AML-193 (cell line): ENCODE results near the gene SORCS2.

Experiments
- DNase-seq, 2 experiments: peaks; one replicate each; lab custom pipeline; 2025; lab: John Stamatoyannopoulos, UW

SORCS2 gene

DNA sequence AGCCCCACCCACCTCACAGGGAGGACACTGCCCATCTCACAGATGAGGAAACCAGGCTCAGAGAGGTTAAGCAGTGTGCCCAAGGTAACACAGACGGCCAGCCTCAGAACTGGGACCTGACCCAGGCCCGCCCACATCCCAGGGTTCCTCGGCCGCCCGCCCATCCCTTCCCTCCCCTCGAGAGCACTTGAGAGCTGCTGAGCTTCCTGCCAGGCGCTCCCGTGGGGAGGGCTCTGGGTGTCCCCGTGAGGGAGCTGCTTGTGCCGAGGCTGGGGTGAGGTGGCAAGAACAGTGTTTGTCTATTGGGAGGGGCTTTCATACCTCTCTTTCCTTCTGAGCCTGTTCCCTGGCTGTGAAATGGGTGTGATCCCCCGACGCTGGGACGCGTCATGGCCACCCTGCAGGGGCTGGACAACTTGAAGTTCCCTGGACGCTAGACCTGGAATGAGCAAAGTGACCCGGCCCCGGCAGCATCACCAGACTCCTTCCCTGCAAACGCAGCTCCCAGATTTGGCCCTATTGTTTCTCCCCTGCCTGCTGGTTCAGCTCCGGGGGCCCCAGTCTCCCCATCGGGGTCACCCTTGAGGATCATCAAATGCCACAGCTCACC lies 542.4 kb downstream of the SORCS2 start:
- no peak for DNase-seq

DNA sequence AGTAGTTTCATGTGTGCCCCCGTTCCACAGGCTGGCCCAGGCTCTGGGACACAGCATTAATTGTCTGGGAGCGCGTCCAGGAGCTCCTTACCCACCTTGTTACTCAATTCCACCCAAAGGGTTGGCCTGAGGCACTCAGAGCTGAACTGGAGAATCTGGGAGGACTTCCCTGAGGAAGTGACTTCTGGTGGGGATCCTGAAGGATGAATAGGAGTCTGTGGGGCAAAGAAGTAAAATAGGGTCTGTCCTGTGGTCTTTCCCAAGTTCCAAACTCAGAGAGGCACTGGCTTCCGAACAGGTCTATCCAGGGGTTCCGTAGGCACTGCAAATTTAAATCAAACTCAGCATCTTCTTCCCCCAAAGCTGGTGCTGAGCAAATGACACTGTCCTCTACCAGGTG lies 543.1 kb downstream of the SORCS2 start:
- DNase-seq: no peak

DNA sequence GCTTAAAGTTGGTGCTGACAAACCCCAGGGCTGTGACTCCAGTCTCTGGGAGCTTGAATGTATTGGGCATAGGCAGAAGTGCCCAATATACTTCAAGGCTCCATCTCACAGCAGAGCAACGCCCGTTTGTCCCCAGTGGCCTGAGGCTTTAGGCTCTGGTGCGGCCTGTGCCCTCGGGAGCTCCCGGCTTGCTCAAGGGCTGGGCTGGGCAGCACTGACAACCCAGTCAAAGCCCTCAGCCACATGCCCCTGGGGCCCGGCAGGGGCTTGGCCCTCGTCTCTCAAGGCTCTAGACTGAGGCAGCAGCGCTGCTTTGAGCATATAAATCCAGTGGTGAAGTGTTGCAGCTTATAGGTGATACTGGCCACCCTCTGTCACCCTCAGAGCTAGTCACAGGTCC lies 543.6 kb downstream of the SORCS2 start:
- no peak for DNase-seq

DNA sequence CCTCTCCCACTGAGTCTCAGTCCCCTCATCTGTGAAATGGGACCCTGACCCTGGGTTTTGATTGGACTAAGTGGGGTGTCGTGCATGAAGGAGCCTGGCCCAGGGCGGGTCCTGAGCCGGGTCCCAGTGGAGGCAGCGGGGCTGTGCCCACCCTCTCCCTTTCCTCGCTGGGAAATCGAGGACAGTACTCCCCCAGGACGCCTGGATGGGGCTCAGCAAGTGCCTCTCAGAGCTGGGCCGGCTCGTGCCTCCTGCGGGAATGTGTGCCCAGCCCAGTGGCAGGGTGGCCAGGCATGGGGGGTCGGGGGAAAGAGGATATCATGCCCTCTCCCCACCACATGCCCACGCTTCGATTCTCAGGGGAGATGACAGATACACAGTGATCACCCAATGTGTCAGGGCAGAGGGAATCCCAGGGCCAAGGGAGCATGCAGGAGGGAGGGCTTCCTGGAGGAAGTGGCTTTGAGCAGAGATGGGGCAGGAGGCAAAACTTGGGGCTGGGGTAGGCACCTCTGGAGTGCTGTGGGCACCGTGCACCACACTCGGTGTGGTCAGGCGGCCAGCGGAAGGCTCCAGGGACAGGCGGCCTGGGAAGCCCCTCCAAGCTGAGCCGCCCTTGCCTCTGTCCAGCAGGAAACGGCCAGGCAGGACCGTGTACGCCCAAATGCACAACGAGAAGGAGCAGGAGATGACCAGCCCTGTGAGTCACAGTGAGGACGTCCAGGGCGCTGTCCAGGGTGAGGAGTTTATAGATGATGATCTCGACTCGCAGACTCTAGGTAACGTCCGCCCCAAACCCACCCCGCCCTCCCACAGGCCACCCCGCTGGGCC lies 544.3 kb downstream of the SORCS2 start:
- no peak for DNase-seq

DNA sequence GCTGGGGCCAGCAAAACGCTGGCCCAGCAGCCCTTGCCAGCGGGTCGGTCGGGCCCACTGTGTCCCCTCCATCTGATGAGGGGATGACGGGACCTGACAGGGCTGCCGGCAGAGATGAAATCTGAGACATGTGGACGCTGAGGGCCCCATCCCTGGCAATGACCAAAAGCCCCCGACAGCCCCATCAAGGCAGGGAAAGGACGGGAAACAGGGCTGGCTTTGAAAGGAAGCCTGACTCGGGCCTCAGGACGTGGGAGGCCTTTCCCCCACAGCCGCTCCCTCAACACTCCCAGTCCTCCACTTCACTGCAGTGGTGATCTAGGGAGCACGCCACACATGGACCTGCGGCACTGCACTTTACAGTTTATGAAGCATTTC lies 544.9 kb downstream of the SORCS2 start:
- no peak for DNase-seq

- DNase-seq: no peak
These were observed 545.6 kb downstream of the SORCS2 start for GRCh38 chr4:7737752-7738457.

DNA sequence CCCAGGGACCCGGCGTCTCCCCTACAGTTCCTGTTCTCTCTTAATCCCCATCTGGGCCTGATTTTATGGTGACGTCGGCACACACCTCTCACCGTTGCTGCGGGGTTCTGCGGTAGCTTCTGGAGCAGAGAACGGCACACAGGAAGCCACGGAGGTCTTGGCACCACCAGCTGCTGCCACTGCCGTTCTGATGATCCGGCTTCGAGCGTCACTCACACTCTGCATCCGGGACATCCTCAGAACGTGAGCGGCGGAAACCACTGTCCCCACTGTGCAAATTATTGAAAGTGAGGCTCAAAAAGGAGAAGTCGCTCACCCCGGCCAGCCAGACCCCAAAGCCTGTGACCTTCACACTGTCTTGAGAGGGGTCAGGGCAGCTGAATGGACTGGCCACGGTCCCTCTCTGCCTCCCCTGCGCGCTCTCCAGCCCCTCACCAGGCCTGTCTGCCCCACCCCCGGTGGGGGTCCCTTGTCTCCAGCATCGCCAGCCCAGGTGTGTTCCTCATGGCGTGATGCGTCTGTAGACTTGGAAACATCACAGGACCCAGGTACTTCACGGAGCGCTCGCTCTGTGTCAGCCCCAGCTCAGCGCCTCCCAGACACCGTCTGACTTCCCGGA lies 546.2 kb downstream of the SORCS2 start:
- DNase-seq: no peak

DNA sequence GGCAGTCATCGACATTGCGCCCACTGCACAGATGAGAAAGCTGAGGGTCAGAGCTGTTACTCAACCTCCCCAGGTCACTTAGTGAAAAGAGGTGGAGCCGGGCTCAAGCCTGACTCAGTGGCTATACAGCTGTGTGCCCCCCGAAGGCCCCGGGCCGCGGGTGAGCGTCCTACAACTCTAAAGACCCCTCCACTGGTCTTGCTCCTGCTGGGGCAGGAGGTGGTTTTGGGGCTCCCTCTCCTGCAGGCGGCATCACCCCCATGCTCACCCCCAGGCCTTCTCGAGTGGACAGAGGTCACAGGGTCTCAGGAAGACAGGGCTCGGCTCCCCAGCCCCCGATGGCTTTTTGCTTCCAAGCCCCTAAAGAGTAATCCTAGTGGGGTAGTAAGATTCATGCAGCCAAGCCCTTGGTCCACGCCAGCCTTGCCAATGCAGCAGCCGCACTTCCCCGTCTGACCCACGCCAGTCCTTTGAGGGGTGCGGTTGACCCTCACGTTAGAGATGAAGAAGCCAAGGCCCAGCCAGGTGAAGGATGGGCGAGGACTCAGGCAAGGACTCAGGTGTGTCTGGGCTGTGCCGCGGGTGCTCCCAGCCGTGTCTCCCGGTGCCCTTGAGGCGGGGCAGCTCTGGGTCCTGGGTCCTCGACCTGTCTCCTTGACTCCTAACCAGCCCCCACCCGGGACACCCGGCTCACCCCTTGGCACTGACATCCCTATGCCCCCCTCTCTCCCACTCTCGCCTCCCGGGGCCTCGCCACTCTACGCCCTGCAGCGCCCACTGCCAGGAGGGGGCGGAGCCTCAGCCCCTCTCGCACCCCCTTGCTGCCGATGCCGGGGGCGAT lies 547.0 kb downstream of the SORCS2 start:
- no peak for DNase-seq

DNA sequence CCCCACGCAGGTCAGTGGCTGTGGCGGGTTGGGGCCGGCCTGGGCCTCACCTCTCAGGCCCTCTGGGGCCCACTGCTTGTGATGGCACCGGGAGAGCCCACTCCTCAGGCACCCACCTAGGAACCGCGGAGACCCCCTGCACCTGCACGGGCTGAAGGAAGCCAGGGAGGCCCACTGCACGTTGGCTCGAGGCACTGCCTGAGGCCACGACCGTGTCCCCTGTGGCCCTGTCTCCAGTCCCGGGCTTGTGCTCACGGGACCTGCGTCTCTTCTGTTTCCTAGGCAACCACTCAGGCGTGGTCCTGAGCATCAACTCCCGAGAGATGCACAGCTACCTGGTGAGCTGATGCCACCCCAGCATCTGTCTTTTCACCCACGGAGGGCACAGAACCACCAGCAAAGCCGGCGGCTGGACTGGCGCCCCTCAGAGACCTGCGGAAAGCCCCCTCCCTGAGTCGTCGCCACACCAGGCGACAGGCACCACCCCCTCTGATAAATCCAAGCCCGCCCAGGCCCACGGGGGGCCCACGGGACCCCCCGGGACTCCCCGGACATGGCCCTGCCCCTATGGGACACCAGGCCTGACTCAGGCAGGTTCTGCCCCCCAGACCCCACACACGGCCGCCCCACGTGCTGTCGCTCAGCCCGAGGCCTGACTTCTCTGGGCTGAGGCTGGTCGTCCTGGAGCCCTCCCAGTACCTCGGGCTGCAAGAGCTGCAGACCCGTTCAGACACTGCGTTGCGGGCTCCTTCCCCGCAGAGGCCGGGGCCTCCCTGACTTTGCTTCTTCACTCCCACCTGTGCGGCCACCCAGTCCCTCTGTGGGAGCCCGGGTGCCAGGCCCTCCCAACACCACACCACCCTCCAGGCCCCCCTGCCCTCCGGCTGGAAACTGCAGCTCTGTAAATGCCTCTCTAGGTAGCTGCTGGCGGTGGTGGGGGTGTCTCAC lies 547.9 kb downstream of the SORCS2 start:
- DNase-seq: no peak

DNA sequence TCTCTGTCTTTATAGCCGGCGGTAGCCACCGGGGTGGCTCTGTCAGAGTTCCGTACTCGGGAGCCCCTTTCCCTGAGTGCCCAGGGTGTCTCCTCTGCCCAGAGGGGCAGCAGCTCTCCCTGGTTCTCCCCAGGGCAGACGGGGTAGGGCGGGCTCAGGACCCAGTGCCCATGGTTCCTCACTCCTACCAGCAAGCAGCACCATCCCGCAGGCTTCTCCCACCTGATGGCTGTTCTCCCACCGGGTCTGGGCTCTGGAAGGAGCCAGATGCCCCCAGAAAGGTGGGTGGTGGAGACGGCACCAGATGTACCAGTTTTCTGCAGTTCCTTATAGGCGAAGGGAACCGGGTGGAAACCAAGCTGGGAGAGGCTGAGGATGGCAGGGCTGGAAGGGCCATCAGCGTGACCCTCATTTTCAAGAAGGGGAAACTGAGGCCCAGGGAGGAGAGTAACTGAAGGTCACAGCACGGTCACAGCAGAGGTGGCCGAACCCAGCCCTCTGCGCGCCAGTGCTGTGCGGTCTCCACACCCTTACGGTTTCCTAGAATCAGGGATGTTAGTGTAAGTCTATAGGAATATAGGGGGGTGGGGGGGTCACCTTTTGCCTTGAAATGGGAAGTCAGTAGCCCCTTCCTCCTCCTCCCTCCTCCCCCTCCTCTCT lies 548.7 kb downstream of the SORCS2 start:
- DNase-seq: no peak

DNA sequence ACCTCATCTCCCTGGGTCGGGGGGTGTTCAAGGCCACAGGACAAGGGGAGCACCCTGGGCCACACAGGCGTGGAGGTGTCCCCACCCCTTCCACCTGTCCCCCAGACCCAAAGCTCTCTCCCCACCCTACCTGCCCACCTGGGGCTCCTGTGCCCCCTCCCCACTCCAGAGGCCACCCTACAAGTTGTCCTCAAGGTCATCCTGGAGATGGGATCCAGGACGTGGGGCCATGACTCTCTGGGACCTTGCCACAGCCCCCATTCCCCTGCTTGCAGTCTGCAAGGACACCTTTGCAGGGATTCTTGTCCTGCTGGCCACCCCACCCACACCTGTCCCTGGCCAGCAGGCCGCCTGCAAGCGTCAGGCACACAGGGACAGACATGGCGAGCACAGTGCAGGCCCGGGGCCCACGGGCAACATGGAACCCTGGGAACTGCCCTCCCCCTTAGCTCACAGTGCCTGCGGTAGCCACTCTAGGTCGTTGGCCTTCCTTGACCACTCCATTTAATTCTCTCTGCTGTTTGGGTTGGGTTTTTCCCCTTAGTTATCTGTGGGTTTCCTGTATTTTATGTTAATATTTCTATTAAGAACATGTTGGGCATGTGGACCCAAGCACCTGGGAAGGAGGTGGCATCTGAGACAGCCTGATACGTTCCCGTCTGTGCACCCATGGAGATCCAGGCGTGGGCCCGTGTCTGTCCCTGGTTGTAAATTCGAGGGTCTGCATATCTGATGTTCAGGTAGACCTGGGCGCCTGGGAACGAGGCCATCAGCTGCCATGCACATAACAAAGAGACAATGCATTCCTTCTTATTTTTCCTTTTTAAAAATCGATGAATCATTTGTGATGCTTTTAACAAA lies 549.8 kb downstream of the SORCS2 start:
- no peak for DNase-seq

- no peak for DNase-seq
These were observed 550.5 kb downstream of the SORCS2 start for GRCh38 chr4:7742807-7743280.

- no peak for DNase-seq
These were observed 551.9 kb downstream of the SORCS2 start for GRCh38 chr4:7744142-7744804.

- DNase-seq: no peak
These were observed 553.1 kb downstream of the SORCS2 start for GRCh38 chr4:7745301-7745885.

- DNase-seq: no peak
These were observed 554.2 kb downstream of the SORCS2 start for GRCh38 chr4:7746351-7747061.

DNA sequence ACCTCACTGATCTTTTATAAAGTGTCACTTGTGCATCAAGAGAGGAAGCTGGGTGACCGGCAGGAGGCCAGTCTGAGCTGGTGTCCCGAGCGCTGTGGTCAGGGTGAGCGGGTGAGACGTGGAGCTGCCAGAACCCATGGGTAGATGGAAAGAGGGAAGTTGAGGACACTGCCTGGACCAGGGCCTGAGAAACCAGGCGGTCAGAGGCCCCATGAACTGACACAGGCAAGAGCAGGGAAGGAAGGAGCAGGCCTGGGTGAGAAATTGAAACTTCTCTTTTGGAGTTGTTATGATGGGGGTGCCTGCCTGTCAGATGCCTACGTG lies 554.7 kb downstream of the SORCS2 start:
- DNase-seq: no peak

GRCh38 chr4:7747566-7747965 lies 555.2 kb downstream of the SORCS2 start:
- no peak for DNase-seq

- DNase-seq: no peak
These were observed 558.2 kb downstream of the SORCS2 start for GRCh38 chr4:7750523-7750922.
